Tibial artery (tissue), 4 donors: Measurements from ENCODE around the gene ZBP1.

Source experiments
- DNase-seq, 2 donors: peaks; one replicate each; pipeline ENCODE4 v3.0.0-alpha.2; 2019
- H3K27ac ChIP-seq, 2 donors: fragments of 200-600 bp; sonication (generic) in 1 of 2; 1 replicate in 1 of 2; 2 replicates in 1 of 2; pipeline ENCODE4 v1.5.1; 2018 to 2019; ENCODE audit warnings: mild to moderate bottlenecking in 1 of 2
- H3K27me3 ChIP-seq, 2 donors: fragments of 200-600 bp; sonication (generic) in 1 of 2; one replicate each; pipeline versions ENCODE4 v1.5.1 to v1.6.0; 2016 to 2019
- H3K36me3 ChIP-seq, 3 donors: fragments of 200-600 bp; sonication (generic) in 2 of 3; one replicate each; pipeline ENCODE4 v1.5.1; 2016 to 2019; ENCODE audit warnings: mild to moderate bottlenecking in 2 of 3
- H3K4me1 ChIP-seq, 4 donors: fragments of 200-600 bp; sonication (generic) in 2 of 4; 1 replicate in 3 of 4; 2 replicates in 1 of 4; pipeline ENCODE4 v1.5.1; 2016 to 2019
- H3K4me3 ChIP-seq, 2 donors: fragments of 200-600 bp; sonication (generic) in 1 of 2; 1 replicate in 1 of 2; 2 replicates in 1 of 2; pipeline ENCODE4 v1.5.1; 2018 to 2019; ENCODE audit warnings: mild to moderate bottlenecking in 2 of 2
- H3K9me3 ChIP-seq, 3 donors: fragments of 200-600 bp; sonication (generic) in 1 of 3; one replicate each; pipeline ENCODE4 v1.5.1; 2016 to 2019
- intact Hi-C: fragments of 100-400 bp; cut with DNase I; formaldehyde crosslinking; loops from one replicate; pipeline ENCODE4 v1.15.0; 2023; ENCODE audit warnings: low total_unique reads
- TF ChIP-seq, protein P1 (sequence below), 2 experiments: fragments of 200-600 bp in 1 of 2; fragments of 450-650 bp in 1 of 2; IDR thresholded peaks; one replicate each; pipeline ENCODE4 v1.5.1; 2017 to 2019; ENCODE audit warnings: antibody characterized with exemption in 2 of 2, mild to moderate bottlenecking in 1 of 2, moderate library complexity in 1 of 2

The ZBP1 gene, protein sequence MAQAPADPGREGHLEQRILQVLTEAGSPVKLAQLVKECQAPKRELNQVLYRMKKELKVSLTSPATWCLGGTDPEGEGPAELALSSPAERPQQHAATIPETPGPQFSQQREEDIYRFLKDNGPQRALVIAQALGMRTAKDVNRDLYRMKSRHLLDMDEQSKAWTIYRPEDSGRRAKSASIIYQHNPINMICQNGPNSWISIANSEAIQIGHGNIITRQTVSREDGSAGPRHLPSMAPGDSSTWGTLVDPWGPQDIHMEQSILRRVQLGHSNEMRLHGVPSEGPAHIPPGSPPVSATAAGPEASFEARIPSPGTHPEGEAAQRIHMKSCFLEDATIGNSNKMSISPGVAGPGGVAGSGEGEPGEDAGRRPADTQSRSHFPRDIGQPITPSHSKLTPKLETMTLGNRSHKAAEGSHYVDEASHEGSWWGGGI

DNA sequence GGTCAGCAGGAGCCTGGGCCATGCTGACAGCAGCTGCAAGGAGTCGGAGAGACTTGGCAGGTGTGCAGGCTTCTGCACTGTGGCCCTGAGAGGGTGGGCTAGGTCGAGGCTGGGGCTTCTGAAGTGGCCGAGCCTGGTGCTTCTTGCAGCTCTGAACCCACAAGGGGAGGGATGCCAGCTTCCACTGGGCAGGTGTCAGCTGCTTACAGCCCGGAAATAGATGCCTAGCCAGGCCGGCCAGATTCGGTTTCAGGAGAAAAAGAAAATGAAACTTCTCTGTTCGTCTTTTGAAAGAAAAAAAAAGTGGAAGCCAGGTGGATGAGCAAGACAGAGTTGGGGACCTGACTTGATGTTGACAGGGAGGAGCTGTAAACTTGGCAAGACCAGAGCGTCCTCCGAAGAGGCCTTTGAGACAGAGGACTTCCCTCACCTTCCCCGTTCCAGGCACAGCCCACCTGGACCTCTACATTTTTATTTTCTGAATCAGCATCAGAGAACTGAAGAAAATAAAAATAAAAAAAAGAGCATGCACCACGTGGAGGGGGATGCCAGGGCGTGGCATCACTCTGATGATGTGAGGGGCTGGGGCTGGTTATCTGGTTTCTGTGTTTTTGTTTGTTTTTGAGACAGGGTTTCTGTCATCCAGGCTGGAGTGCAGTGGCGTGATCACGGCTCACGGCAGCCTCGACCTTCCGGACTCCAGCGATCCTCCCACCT lies at the start of gene ZBP1:
Gene ZBP1, minus strand, starts transcription at position 153 of the 717 bp plus-strand sequence. Its CDS starts 131 bp downstream, at position 22.
- peak in 1 of 2 donors; percentile 58 for DNase-seq
- Histone ChIP-seq H3K4me3 (no peak within 1 kb of the TSS), H3K27ac (no peak within 1 kb of the TSS), H3K9me3 (peaks cover 0 to 6% (median 0%) of the 10 kb centered on the region in 3 donors), H3K4me1 (no peaks in the 10 kb centered on the region), H3K27me3 (peaks cover 0 to 22% of the 10 kb centered on the region in 2 donors), H3K36me3 (no peaks in the 10 kb centered on the region)
- intact Hi-C loops = no loop called here
- TF ChIP-seq, protein P1, sequence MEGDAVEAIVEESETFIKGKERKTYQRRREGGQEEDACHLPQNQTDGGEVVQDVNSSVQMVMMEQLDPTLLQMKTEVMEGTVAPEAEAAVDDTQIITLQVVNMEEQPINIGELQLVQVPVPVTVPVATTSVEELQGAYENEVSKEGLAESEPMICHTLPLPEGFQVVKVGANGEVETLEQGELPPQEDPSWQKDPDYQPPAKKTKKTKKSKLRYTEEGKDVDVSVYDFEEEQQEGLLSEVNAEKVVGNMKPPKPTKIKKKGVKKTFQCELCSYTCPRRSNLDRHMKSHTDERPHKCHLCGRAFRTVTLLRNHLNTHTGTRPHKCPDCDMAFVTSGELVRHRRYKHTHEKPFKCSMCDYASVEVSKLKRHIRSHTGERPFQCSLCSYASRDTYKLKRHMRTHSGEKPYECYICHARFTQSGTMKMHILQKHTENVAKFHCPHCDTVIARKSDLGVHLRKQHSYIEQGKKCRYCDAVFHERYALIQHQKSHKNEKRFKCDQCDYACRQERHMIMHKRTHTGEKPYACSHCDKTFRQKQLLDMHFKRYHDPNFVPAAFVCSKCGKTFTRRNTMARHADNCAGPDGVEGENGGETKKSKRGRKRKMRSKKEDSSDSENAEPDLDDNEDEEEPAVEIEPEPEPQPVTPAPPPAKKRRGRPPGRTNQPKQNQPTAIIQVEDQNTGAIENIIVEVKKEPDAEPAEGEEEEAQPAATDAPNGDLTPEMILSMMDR (IDR thresholded peaks at IDR 0.05) = no peak

DNA sequence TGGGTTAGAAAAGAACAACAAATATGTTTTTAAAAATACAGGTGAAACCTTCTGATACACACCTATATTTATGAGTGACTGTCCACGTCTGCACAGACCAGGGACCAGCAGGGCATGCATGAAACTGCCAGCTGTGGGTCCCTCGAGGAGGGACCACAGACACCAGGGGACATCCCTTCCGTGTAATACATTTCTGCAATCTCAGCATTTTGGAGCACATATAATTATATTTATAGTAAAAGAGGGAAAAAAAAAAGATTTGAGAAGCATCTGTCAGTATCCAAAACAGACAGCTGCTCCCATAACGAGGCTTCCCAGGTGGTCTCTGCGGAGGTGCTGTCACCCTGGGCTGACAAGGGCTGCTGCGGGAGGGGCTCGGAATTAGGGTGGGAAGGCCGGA lies 49.4 kb upstream of the ZBP1 start:
- intact Hi-C loops = no loop called here
- TF ChIP-seq, protein P1 (IDR thresholded peaks at IDR 0.05) = no peak
- Histone ChIP-seq H3K9me3 (no peaks in the 10 kb centered on the region), H3K4me3 (no peak overlapping the region), H3K4me1 (peaks cover 0 to 91% (median 62%) of the 10 kb centered on the region in 4 donors), H3K27me3 (no peaks in the 10 kb centered on the region), H3K27ac (no peak overlapping the region), H3K36me3 (no peaks in the 10 kb centered on the region)
- no peak for DNase-seq

DNA sequence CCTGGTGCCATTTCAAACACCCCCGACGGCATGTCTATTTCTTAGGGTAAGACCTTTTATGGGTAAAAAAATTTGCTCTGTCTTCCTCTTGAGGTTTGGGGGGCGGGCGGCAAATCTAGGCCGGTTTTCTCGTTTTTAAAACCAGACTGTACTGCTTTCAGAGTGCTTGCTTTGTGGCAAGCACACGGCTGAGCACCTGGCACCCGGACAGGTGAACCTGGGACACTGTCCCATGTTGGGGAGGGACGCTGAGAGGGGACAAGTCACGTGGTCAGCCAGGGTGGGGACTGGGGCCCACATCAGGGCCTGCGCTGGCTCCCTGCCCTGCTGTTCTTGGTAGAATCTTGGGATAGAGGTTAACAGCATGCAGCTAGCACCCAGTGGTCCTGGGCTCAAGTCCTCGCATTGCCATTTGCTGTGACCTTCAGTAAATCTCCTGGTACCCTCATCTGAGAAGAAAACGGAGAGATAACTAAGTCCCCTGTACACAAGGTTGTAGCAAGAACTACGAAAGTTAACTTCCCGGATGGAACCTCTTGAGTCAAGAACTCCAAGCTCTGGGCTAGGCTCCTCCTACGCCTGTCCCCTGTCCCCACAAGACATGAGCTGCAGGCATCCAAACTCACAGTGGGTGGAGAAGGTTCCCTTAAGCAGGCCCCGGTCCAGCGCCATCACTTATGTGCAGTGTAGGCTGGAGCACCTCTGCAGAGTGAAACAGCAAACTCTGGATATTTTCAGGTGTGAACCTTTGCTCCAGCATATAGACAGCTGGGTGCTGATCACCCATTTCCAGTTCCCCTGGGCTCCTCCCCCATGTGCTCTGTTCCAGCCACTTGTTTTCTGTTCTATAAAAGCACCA lies 47.9 kb upstream of the ZBP1 start:
- no peak overlapping the region for H3K4me3 ChIP-seq
- no peak for DNase-seq
- no peaks in the 10 kb centered on the region for H3K36me3 ChIP-seq
- no peaks in the 10 kb centered on the region for H3K27me3 ChIP-seq
- TF ChIP-seq, protein P1 (IDR thresholded peaks at IDR 0.05) = no peak
- peaks cover 0 to 91% (median 60%) of the 10 kb centered on the region in 4 donors for H3K4me1 ChIP-seq
- H3K9me3 ChIP-seq = no peaks in the 10 kb centered on the region
- intact Hi-C loops = no loop called here
- H3K27ac ChIP-seq = peak overlapping the region; percentile 51 to 55

DNA sequence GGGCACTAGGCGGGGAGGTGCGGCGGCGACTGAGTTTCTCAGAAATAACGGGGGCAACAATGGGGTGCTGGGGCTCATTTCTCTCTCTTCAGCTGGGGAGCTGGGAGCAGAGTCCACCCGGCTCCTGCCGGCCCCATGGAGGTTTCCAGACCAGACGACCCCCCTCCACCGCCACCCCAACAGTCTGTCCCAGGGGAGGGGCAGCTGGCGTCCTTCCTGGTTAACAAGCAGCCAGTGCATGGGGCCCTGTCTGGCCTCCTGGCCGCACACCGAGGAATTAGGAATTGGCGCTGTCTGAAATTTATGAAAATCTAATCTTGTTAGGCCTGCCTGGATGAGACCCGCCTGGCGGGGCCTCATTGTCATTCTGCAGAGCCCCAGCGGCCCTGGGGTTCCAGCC lies 47.2 kb upstream of the ZBP1 start:
- no peak for DNase-seq
- H3K4me3 ChIP-seq = no peak overlapping the region
- no peaks in the 10 kb centered on the region for H3K27me3 ChIP-seq
- no peaks in the 10 kb centered on the region for H3K9me3 ChIP-seq
- H3K27ac ChIP-seq = peak overlapping the region; percentile 51 to 55
- TF ChIP-seq, protein P1 (IDR thresholded peaks at IDR 0.05) = no peak
- intact Hi-C loops = no loop called here
- H3K36me3 ChIP-seq = no peaks in the 10 kb centered on the region
- peaks cover 0 to 91% (median 60%) of the 10 kb centered on the region in 4 donors for H3K4me1 ChIP-seq

DNA sequence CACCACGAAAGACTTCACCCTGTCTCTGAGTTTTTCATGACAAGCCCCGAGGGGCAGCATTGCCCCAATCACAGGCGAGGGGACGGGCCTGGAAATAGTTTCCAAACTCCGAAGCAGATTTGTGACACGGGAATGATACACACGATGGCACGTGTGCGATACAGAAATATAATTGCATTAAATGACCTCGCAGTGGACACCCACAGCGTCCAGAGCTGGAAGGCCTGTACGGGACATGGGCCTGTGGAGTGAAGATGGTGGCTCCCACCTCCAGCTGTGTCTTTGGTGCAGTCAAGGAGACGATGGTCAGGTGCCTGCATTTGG lies 46.6 kb upstream of the ZBP1 start:
- TF ChIP-seq, protein P1 (IDR thresholded peaks at IDR 0.05) = no peak
- H3K9me3 ChIP-seq = no peaks in the 10 kb centered on the region
- peaks cover 0 to 91% (median 65%) of the 10 kb centered on the region in 4 donors for H3K4me1 ChIP-seq
- no peaks in the 10 kb centered on the region for H3K27me3 ChIP-seq
- H3K36me3 ChIP-seq = no peaks in the 10 kb centered on the region
- intact Hi-C loops = no loop called here
- no peak for DNase-seq
- H3K4me3 ChIP-seq = no peak overlapping the region
- H3K27ac ChIP-seq = peak overlapping the region; percentile 51 to 55
